Measurements from ENCODE around the gene CEP85L. TPM values are rescaled to one million over a fixed set of nuclear protein-coding genes. Genes with fewer than 3 reads are reported as not detected.

Gene CEP85L
- total RNA-seq, 2 experiments from 2014 or later, result 9.6 to 12.0 TPM

DNA sequence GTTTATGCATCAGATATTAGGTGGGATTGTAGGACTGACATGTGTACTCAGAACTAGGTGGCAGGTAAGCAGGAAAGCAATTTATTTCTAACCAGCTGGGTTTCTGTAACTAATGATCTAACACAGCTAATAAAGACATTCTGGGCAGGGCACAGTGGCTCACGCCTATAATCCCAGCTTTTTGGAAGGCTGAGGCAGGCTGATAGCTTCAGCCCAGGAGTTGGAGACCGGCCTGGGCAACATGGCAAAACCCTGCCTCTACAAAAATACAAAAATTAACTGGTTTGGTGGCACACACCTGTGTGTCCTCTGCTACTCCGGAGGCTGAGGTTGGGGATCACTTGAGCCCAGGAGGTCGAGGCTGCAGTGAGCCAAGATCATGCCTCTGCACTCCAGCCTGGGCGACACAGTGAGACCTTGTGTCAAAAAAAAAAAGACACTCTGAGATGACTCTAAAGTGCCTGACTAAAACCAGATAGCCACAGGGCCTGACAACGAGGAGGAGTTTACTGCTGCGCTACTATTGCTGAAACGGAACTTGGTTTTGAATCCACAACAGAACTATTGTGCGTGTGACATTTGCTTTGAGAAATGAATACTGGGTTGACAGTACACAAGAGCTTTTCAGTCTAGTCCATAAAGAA, 29.2 kb upstream of the CEP85L start:
- H3K4me3 ChIP-seq (ENCODE audit: low read depth, low read length, poor library complexity, severe bottlenecking), result no peak overlapping the region
- H4K20me1 ChIP-seq (ENCODE audit: insufficient read depth, low read length), result no peaks in the 10 kb centered on the region
- ChIA-PET CTCF (ENCODE audit: unreplicated experiment) (interaction anchor here (0.6 kb wide), 1 partner anchor 14 kb away, joined by 3 read pairs; no protein-coding TSS in a partner anchor), POLR2A (interaction anchor here (0.7 kb wide), 1 partner anchor 435 kb away, joined by 7 read pairs; no protein-coding TSS in a partner anchor)
- no peak for DNase-seq (ENCODE audit: low spot score)
- no peak overlapping the region for H3K4me2 ChIP-seq (ENCODE audit: low read length)
- no peaks in the 10 kb centered on the region for H3K9me2 ChIP-seq (ENCODE audit: insufficient read depth, low read length)
- BruUV-seq (replicated peaks), result no TSS peak
- TF ChIP-seq, protein P1, sequence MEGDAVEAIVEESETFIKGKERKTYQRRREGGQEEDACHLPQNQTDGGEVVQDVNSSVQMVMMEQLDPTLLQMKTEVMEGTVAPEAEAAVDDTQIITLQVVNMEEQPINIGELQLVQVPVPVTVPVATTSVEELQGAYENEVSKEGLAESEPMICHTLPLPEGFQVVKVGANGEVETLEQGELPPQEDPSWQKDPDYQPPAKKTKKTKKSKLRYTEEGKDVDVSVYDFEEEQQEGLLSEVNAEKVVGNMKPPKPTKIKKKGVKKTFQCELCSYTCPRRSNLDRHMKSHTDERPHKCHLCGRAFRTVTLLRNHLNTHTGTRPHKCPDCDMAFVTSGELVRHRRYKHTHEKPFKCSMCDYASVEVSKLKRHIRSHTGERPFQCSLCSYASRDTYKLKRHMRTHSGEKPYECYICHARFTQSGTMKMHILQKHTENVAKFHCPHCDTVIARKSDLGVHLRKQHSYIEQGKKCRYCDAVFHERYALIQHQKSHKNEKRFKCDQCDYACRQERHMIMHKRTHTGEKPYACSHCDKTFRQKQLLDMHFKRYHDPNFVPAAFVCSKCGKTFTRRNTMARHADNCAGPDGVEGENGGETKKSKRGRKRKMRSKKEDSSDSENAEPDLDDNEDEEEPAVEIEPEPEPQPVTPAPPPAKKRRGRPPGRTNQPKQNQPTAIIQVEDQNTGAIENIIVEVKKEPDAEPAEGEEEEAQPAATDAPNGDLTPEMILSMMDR (conservative IDR thresholded peaks at IDR 0.05; ENCODE audit: low read length), result no peak
- TF ChIP-seq EZH2phosphoT487 (IDR thresholded peaks at IDR 0.05; ENCODE audit: borderline replicate concordance, low read depth, low read length), result no peak
- H3K4me1 ChIP-seq (ENCODE audit: insufficient read depth, low read length, poor library complexity, severe bottlenecking), result no peaks in the 10 kb centered on the region
- no peak overlapping the region for H2AFZ ChIP-seq (ENCODE audit: low read length)
- no peaks in the 10 kb centered on the region for H3K79me2 ChIP-seq (ENCODE audit: insufficient read depth, low read depth, low read length)
- H3K36me3 ChIP-seq (ENCODE audit: insufficient read depth, low read length), result no peaks in the 10 kb centered on the region
- no peaks in the 10 kb centered on the region for H3K9me3 ChIP-seq (ENCODE audit: low read length)
- intact Hi-C loops (cut with micrococcal nuclease; ENCODE audit: unreplicated experiment), result no loop called here
- H3K27ac ChIP-seq (ENCODE audit: low read depth, low read length, poor library complexity, severe bottlenecking), result no peak overlapping the region

GRCh38 chr6:118679327-118679901, 28.0 kb upstream of the CEP85L start:
- Histone ChIP-seq H3K9me3 (ENCODE audit: low read length) (no peaks in the 10 kb centered on the region), H3K27ac (ENCODE audit: low read depth, low read length, poor library complexity, severe bottlenecking) (no peak overlapping the region), H2AFZ (ENCODE audit: low read length) (no peak overlapping the region), H3K79me2 (ENCODE audit: insufficient read depth, low read depth, low read length) (no peaks in the 10 kb centered on the region), H4K20me1 (ENCODE audit: insufficient read depth, low read length) (no peaks in the 10 kb centered on the region), H3K4me1 (ENCODE audit: insufficient read depth, low read length, poor library complexity, severe bottlenecking) (no peaks in the 10 kb centered on the region), H3K4me2 (ENCODE audit: low read length) (no peak overlapping the region), H3K36me3 (ENCODE audit: insufficient read depth, low read length) (no peaks in the 10 kb centered on the region), H3K9me2 (ENCODE audit: insufficient read depth, low read length) (no peaks in the 10 kb centered on the region), H3K4me3 (ENCODE audit: low read depth, low read length, poor library complexity, severe bottlenecking) (no peak overlapping the region)
- no peak for DNase-seq (ENCODE audit: low spot score)
- intact Hi-C loops (cut with micrococcal nuclease; ENCODE audit: unreplicated experiment), result no loop called here
- TF ChIP-seq EZH2phosphoT487 (IDR thresholded peaks at IDR 0.05; ENCODE audit: borderline replicate concordance, low read depth, low read length), result no peak
- TF ChIP-seq, protein P1 (conservative IDR thresholded peaks at IDR 0.05; ENCODE audit: low read length), result no peak
- ChIA-PET POLR2A (no interaction called here), CTCF (ENCODE audit: unreplicated experiment) (no interaction called here)
- no TSS peak for BruUV-seq (replicated peaks)

- CTCF ChIA-PET (ENCODE audit: unreplicated experiment), result no interaction called here
- no peak overlapping the region for H3K4me3 ChIP-seq (ENCODE audit: low read depth, low read length, poor library complexity, severe bottlenecking)
- H3K4me1 ChIP-seq (ENCODE audit: insufficient read depth, low read length, poor library complexity, severe bottlenecking), result no peaks in the 10 kb centered on the region
- no peaks in the 10 kb centered on the region for H3K9me3 ChIP-seq (ENCODE audit: low read length)
- DNase-seq (ENCODE audit: low spot score), result no peak
- no peak overlapping the region for H2AFZ ChIP-seq (ENCODE audit: low read length)
- TF ChIP-seq EZH2phosphoT487 (IDR thresholded peaks at IDR 0.05; ENCODE audit: borderline replicate concordance, low read depth, low read length), result no peak
- TF ChIP-seq, protein P1 (conservative IDR thresholded peaks at IDR 0.05; ENCODE audit: low read length), result no peak
- H3K4me2 ChIP-seq (ENCODE audit: low read length), result no peak overlapping the region
- intact Hi-C loops (cut with micrococcal nuclease; ENCODE audit: unreplicated experiment), result no loop called here
- H3K27ac ChIP-seq (ENCODE audit: low read depth, low read length, poor library complexity, severe bottlenecking), result no peak overlapping the region
- H4K20me1 ChIP-seq (ENCODE audit: insufficient read depth, low read length), result no peaks in the 10 kb centered on the region
- POLR2A ChIA-PET, result no interaction called here
- BruUV-seq (replicated peaks), result no TSS peak
- H3K79me2 ChIP-seq (ENCODE audit: insufficient read depth, low read depth, low read length), result no peaks in the 10 kb centered on the region
- no peaks in the 10 kb centered on the region for H3K36me3 ChIP-seq (ENCODE audit: insufficient read depth, low read length)
- no peaks in the 10 kb centered on the region for H3K9me2 ChIP-seq (ENCODE audit: insufficient read depth, low read length)
Observed at GRCh38 chr6:118678866-118679265, 27.5 kb upstream of the CEP85L start.

All from OCI-LY7 (cell line).